ENCODE measurements around the gene MYO7B. TPM values are rescaled to one million over a fixed set of nuclear protein-coding genes. Genes with fewer than 3 reads are reported as not detected.

Gene MYO7B
- total RNA-seq, 1 donor: under 0.01 TPM

DNA sequence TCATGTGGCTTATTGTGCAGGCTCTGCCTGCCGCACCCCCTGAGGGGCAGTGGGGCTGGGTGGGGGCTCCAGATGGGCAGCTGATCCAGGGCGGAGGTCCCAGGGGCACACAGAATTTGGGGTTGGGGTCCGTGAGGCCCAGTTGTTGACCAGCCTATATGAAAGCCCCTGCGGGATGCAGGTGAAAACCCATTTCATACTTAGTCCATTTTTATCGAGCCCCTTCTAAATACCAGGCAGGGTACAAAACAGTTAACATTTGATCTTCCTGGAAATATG, 30.6 kb downstream of the MYO7B start:
- no peak overlapping the region for H3K4me2 ChIP-seq (ENCODE audit: insufficient read depth, low read length)
- H3K79me2 ChIP-seq (ENCODE audit: insufficient read depth, low read length): no peaks in the 10 kb centered on the region
- H4K20me1 ChIP-seq (ENCODE audit: insufficient read depth, low read length): no peaks in the 10 kb centered on the region
- no peaks in the 10 kb centered on the region for H3K27me3 ChIP-seq (ENCODE audit: insufficient read depth, low read length)
- H2AFZ ChIP-seq (ENCODE audit: low read length): no peak overlapping the region
- TF ChIP-seq, protein P1, sequence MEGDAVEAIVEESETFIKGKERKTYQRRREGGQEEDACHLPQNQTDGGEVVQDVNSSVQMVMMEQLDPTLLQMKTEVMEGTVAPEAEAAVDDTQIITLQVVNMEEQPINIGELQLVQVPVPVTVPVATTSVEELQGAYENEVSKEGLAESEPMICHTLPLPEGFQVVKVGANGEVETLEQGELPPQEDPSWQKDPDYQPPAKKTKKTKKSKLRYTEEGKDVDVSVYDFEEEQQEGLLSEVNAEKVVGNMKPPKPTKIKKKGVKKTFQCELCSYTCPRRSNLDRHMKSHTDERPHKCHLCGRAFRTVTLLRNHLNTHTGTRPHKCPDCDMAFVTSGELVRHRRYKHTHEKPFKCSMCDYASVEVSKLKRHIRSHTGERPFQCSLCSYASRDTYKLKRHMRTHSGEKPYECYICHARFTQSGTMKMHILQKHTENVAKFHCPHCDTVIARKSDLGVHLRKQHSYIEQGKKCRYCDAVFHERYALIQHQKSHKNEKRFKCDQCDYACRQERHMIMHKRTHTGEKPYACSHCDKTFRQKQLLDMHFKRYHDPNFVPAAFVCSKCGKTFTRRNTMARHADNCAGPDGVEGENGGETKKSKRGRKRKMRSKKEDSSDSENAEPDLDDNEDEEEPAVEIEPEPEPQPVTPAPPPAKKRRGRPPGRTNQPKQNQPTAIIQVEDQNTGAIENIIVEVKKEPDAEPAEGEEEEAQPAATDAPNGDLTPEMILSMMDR (IDR thresholded peaks at IDR 0.05; ENCODE audit: extremely low read depth, low read depth, low read length): no peak
- H3K4me1 ChIP-seq (ENCODE audit: insufficient read depth, low read length): peaks cover 35% of the 10 kb centered on the region
- no peak overlapping the region for H3K4me3 ChIP-seq (ENCODE audit: insufficient read depth, low read length)
- DNase-seq (ENCODE audit: insufficient read length, low spot score, missing footprints): peak; percentile 34
- no peak overlapping the region for H3K27ac ChIP-seq (ENCODE audit: low read depth, low read length)
- no peaks in the 10 kb centered on the region for H3K36me3 ChIP-seq (ENCODE audit: insufficient read depth, low read length)
- H3K9me3 ChIP-seq (ENCODE audit: low read depth, low read length): no peaks in the 10 kb centered on the region

DNA sequence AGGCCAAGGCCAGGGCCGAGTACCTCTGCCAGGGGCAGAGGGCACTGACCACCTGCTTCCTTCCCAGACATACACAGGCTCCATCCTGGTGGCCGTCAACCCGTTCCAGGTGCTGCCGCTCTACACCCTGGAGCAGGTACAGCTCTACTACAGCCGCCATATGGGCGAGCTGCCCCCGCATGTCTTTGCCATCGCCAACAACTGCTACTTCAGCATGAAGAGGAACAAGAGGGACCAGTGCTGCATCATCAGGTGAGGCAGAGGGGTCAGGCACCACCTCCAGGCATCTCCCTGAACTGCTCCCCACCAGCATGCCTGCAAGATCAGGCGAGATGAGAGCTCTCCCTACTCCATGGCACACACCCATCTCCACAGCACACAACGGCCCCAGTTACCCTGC, 31.1 kb downstream of the MYO7B start:
- Histone ChIP-seq H3K27ac (ENCODE audit: low read depth, low read length) (no peak overlapping the region), H2AFZ (ENCODE audit: low read length) (no peak overlapping the region), H3K27me3 (ENCODE audit: insufficient read depth, low read length) (no peaks in the 10 kb centered on the region), H4K20me1 (ENCODE audit: insufficient read depth, low read length) (no peaks in the 10 kb centered on the region), H3K4me1 (ENCODE audit: insufficient read depth, low read length) (peaks cover 30% of the 10 kb centered on the region), H3K36me3 (ENCODE audit: insufficient read depth, low read length) (no peaks in the 10 kb centered on the region), H3K4me3 (ENCODE audit: insufficient read depth, low read length) (no peak overlapping the region), H3K79me2 (ENCODE audit: insufficient read depth, low read length) (no peaks in the 10 kb centered on the region), H3K9me3 (ENCODE audit: low read depth, low read length) (no peaks in the 10 kb centered on the region), H3K4me2 (ENCODE audit: insufficient read depth, low read length) (no peak overlapping the region)
- peak; percentile 18 for DNase-seq (ENCODE audit: insufficient read length, low spot score, missing footprints)
- TF ChIP-seq, protein P1 (IDR thresholded peaks at IDR 0.05; ENCODE audit: extremely low read depth, low read depth, low read length): no peak

DNA sequence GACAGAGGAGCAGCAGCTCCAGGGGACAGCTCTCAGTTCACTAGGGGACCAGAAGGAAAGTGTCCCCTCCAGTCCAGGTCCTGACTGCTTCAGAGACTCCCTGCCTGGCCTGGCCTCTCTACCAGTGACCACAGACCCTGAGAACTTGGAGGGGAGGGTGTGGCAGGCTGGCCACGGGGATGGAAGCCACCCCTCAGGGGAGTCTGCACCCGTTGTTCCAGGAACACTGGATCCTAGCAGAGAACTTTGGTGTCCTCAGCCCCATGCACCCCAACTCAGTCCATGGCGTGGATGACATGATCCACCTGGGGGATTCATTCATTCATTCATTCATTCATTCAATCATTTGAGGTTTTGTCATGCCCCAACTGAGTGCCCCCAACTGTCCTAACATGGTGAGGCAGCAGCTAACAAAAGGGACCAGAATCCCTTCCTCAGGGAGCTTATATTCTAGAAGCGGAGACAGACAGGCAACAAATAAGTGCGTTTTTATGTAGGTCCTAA, 31.9 kb downstream of the MYO7B start:
- H3K36me3 ChIP-seq (ENCODE audit: insufficient read depth, low read length): no peaks in the 10 kb centered on the region
- DNase-seq (ENCODE audit: insufficient read length, low spot score, missing footprints): peak; percentile 66
- H2AFZ ChIP-seq (ENCODE audit: low read length): no peak overlapping the region
- no peak overlapping the region for H3K27ac ChIP-seq (ENCODE audit: low read depth, low read length)
- no peaks in the 10 kb centered on the region for H3K27me3 ChIP-seq (ENCODE audit: insufficient read depth, low read length)
- TF ChIP-seq, protein P1 (IDR thresholded peaks at IDR 0.05; ENCODE audit: extremely low read depth, low read depth, low read length): no peak
- H4K20me1 ChIP-seq (ENCODE audit: insufficient read depth, low read length): no peaks in the 10 kb centered on the region
- H3K4me3 ChIP-seq (ENCODE audit: insufficient read depth, low read length): no peak overlapping the region
- no peak overlapping the region for H3K4me2 ChIP-seq (ENCODE audit: insufficient read depth, low read length)
- H3K9me3 ChIP-seq (ENCODE audit: low read depth, low read length): no peaks in the 10 kb centered on the region
- H3K4me1 ChIP-seq (ENCODE audit: insufficient read depth, low read length): peaks cover 28% of the 10 kb centered on the region
- no peaks in the 10 kb centered on the region for H3K79me2 ChIP-seq (ENCODE audit: insufficient read depth, low read length)

DNA sequence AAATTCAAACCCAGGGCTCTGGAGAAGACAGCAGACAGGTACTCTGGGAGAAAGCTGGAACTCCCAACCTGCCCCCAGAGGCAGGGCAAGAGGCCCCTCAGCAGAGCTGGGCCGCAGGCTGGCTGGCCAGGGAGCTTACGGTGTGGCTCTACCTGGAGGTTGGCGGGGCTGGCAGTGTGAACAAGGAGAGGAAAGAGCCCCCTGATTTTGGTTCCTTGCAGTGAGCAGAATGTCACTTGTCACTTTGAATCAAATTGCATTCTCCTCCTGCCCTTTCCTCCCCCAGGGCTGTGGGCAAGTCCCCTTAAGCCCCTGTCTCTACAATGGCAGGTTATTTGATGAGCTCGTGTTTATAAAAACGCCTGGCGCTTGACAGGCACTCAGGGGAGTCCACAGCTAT, 32.6 kb downstream of the MYO7B start:
- TF ChIP-seq, protein P1 (IDR thresholded peaks at IDR 0.05; ENCODE audit: extremely low read depth, low read depth, low read length): no peak
- peak; percentile 37 for DNase-seq (ENCODE audit: insufficient read length, low spot score, missing footprints)
- peaks cover 28% of the 10 kb centered on the region for H3K4me1 ChIP-seq (ENCODE audit: insufficient read depth, low read length)
- H3K4me2 ChIP-seq (ENCODE audit: insufficient read depth, low read length): no peak overlapping the region
- H3K27ac ChIP-seq (ENCODE audit: low read depth, low read length): peak overlapping the region; percentile 75
- H2AFZ ChIP-seq (ENCODE audit: low read length): no peak overlapping the region
- H4K20me1 ChIP-seq (ENCODE audit: insufficient read depth, low read length): no peaks in the 10 kb centered on the region
- H3K4me3 ChIP-seq (ENCODE audit: insufficient read depth, low read length): no peak overlapping the region
- H3K27me3 ChIP-seq (ENCODE audit: insufficient read depth, low read length): no peaks in the 10 kb centered on the region
- H3K79me2 ChIP-seq (ENCODE audit: insufficient read depth, low read length): no peaks in the 10 kb centered on the region
- no peaks in the 10 kb centered on the region for H3K9me3 ChIP-seq (ENCODE audit: low read depth, low read length)
- no peaks in the 10 kb centered on the region for H3K36me3 ChIP-seq (ENCODE audit: insufficient read depth, low read length)
